ENCODE measurements around the gene EFNA5.

EFNA5 gene

GRCh38 chr5:107672211-107673038, 1.7 kb upstream of the EFNA5 start:
- peak; percentile 53 for DNase-seq

DNA sequence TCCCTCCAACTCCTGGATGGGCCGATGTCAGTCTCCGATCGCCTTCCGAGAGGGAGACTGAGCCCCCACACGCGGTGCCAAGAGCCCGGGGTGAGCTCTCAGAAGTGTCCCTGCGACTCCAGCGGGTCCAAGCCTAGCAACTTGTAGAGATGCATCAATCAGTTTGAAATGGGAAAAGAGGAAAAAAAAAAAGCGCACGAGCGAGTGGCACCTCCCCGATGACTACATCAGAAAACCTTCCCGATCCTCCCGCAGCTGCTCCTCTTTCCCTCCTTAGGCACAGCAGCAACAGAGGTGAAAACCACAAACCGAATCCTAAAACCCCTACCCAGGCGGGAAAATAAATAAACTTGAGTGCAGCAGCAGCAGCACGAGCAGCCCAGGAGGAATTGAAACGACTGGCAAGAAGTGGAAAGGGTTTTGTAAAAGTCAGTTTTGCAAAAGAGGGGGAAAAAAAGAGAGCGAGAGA, 1.0 kb upstream of the EFNA5 start:
- DNase-seq, result no peak

DNA sequence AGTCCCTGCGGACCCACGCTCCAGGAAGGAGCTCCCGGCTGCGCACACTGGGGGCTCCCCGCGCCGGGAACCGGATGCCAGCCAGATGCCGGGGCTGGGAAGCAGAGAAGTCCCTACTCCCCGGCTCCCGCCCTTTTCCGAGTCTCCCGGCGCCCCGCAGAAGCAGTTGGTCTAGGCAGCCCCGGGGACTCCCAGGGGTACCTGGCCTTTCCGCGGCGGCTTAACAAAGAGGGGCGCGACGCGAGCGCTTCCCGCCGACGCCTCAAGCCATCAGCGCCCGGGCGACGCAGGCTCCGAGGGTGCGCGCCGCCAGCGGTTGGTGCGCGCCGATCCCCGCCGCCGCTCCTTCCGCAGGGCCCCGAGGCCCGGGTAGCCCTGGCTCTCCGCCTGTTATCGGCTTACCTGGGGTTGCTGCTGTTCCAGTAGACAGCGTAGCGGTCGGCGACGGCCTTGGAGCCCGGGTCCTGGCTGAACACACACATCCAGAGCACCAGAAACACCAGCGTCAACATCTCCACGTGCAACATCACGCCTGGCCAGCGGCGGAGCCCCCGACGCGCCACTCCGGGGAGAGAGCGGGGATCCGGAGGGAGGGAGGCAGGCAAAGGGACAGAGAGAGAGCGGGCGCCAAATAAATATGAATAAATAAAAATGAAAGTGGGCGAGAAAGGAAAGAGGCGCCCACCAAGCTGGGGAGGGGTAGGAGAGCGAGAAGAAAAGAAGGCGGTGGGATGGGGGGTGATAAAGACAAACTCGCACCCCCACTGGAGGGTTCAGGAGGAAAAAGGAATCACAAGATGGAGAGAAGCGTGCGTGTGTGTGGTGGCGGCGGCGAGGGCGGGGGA, 428 bp downstream of the EFNA5 start:
- DNase-seq, result peak; percentile 56

DNA sequence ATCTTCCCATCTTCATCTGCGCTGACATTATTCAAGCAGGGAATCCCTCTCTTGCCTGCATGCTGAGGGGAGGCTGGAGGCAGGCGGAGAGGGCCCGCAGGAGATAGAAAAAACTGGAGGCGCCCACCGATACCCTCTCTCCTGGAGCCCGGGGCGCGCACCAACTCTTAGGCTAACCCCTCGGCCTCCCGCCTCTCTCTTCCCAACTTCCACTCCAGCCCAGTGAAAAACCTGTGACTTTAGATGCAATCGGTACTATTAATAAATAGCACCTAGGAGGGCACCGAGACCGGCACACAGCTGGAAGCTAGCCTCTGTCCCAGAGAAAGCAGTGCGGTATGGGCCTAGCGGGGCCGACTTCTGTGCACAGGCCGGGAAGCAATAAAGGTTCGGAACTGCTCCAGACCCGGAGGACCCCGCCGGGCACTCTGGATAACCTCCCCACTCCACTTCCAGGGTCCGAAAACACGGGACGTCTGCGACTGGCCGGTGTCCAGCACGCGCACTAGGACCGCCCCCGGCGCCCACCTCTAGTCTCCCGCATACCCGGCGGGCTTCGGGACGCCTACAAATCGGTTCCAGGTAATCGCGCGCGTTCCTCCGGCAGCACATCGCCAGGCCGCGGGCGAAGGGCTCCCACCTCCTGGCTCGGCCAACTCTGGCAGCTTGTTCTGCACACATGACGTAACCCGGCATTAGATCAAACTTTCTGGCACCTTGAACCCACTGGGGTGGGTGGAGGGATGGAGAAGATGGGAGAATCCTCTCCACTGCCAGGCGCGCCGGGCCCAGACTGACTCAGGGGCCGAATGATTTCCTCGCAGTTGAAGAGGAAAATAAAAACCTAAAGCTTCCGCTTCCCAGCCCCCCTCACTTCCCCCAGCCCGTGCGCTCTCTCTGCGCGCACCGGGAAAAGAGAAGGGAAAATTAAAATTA, 1.4 kb downstream of the EFNA5 start:
- peak; percentile 57 for DNase-seq

DNA sequence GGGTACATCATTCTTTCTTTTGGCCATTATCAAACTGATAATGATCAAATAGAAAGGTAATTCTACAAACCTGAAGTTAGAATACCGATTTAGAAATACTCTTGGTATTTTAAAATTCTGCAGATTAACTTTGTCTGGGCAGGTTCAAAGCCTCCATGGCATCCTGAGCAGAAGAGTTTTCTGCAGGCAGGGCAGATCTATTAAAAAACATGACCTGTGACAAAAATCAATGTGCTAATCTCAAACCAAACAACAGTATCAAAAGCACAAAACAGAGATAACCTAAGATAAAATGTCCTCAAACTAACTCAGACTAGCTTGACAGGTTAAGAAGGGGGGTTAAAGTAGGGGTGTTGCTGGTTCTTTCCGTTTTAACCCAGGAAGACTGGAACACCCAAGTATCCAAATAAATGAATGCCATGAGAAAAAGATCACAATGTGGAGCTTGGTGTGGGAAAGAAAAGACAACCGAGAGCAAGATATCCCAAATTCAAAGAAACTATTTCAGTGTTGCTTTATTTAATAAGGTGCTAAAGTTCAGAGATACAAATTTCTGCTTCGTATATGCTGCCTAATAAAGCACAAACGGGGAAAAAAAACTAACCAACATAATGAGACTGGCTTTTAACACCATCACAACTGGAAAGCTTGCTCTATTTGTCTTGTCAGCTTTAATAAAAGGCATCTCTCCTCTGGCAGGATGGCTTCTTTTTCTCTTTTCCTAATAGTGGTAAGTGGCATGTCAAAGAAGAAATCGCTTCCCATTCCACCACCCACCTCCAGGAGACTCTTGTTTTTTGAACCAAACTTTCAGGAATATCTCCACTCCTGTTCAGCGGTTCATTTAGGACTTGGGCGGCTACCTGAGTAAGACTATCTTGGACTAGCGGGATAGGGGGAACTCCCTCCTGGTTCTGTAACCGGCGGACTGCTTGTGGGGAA, 2.3 kb downstream of the EFNA5 start:
- DNase-seq, result no peak

- DNase-seq, result no peak
Observed at GRCh38 chr5:107666051-107666655, 4.6 kb downstream of the EFNA5 start.

GRCh38 chr5:107665036-107665570, 5.6 kb downstream of the EFNA5 start:
- DNase-seq, result no peak

GRCh38 chr5:107663697-107664096, 7.0 kb downstream of the EFNA5 start:
- no peak for DNase-seq

DNA sequence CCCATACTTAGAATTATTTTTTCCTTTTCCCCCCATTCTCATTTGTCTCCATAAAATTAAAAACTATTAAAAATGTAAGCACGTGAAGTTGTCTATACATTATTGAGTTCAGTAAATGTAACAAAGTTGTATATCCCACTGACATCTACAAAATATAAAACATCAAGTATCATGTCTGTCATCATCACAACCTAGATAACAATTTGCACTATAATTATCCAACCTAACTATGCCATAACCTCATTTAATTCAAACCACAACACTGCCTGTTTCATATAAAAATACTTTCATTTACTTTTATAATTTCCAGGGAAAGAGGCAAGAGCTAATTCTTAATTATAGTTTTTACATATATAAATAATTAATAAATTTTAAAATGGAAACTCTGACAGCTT, 9.1 kb downstream of the EFNA5 start:
- DNase-seq, result no peak

DNA sequence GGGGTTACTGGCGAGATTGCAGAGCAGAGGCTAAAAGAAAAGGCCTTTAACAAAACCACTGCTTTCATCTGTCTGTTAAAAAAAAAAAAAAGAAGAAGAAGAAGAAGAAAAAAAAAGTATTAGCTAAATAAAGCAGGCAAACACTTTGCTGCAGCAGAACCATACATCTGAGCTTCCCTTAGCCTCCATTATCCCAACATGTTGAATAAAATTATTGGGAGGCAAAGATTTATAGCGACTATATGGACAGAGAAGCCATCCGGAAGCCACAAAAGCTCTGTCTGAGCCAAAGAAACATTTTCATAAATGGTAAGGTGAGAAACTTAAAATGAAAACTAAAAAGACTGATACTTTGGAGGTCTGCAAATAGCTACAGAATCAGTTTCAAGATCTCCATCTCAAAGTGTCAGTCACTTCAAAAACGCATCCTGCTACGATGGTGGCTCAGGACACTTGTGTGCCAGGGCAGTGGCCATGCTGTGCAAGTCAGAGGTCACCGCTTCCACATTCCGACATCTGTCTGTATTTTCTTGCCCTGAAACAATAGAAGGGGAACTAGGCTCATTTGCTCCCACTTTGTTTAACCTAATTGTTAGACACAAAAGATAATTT, 9.6 kb downstream of the EFNA5 start:
- no peak for DNase-seq

DNA sequence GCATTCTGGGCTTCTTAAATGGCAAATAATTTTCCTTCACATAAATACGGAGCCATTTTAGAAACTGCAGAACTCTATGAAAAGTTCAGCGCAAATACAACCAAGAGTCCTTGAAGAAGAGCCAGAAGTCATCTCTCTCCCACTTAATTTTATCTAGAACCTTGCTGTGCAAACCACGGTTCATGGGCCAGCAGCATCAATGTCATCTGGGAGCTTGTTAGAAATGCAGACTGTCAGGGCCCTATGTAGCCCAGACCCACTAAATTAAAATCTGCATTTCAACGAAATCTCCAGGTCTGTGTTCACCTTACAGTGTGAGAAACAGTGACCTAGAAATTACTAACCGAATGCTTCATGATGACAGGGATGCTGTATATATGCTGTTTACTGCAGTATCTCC, 12.2 kb downstream of the EFNA5 start:
- no peak for DNase-seq

GRCh38 chr5:107655831-107656230, 14.9 kb downstream of the EFNA5 start:
- no peak for DNase-seq

DNA sequence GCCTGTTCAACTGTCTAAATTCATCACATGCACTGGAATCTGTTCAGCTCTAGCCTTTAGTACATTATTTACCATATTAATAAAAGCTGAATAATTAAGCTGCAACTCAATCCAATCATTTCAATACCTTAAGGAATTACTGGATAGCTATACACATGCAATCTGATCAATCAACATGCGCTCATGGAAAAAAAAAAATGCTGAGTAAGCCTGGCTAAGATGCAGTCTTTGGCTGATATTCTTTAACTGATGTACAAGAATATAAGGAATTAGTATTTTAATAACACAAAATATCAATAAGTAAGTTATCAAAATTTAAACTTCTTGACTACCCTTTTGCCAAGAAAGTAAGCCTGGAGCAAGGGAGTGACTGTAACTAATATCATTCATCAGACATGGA, 15.9 kb downstream of the EFNA5 start:
- no peak for DNase-seq

DNA sequence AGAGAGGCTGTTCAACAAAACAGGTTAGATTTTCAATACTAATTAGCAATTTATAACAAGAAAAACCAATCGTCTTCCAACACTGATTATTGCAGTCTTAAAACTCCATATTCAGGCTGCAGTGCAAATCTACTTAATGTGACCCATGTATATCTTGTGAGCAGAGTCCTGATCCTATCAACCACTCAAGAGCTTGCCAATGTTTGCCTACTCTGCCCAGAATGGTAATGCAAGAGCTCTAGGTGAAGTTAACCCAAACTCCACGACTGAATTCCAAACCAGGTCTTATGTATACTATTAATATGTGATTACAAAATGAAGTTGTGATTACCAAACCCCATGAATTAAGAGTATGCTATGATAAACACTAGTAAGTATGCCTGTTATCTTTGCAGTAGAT, 17.1 kb downstream of the EFNA5 start:
- DNase-seq, result no peak

GRCh38 chr5:107652839-107653607, 17.7 kb downstream of the EFNA5 start:
- DNase-seq, result no peak

DNA sequence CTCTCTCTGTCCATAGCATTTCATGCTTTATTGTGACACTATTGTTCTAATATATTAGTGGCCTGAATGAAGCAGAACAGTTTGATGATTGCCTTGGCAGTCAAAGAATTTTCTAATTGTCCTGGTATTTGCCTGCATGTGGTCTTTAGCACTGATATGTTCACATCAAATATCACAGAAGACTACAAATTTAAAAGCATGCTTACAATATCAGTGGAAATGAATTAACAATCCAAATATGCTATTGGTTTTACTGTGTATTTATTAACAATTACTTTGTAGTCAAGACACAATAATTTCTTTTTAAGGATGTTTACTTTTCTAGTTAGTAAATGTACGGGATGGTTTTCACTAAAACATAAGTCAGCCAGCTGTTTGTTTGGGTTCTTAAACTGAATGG, 18.3 kb downstream of the EFNA5 start:
- DNase-seq, result no peak

GRCh38 chr5:107651325-107651724, 19.4 kb downstream of the EFNA5 start:
- DNase-seq, result no peak

GRCh38 chr5:107646418-107646817, 24.3 kb downstream of the EFNA5 start:
- DNase-seq, result no peak

- DNase-seq, result no peak
Observed at GRCh38 chr5:107640568-107640967, 30.2 kb downstream of the EFNA5 start.

DNA sequence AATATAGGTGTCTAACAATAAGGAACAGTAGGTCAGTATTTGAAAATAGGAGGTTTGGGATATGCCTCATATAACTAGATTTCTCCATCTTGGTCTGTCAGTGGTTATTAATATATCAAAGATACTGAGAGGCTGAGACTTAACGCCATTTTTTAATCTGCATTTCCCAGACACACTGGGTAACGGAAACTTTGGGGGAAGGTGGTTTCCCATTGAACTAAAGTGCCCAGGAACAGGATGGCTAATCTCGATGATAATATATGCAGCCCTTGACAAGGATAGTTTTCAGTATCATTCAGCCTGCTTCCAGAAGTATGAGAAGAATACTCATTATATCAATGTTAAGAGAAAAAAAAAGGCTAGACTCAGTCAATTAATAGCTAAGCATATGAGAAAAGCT, 30.7 kb downstream of the EFNA5 start:
- no peak for DNase-seq

Data from activated CD8-positive, alpha-beta memory T cell treated with anti-CD3 and anti-CD28 coated beads, Interleukin-2, amount 50 U/mL, for 48 hours (primary cell).